HT-29 (cell line): ENCODE measurements around the gene LANCL1. TPM values are rescaled to one million over a fixed set of nuclear protein-coding genes. Genes with fewer than 3 reads are reported as not detected.

Source experiments
- DNase-seq: peaks from one replicate; pipeline ENCODE4 v3.0.0-alpha.2; 2015; ENCODE audit warnings: low spot score
- total RNA-seq: library from RNA; depleted of rRNA; stranded (reverse); fragments of >200 nt; shearing (Covaris generic); gene quantifications from 2 replicates; pipeline ENCODE4 v1.2.3, GENCODE V29; 2014; rRNA removed

The LANCL1 gene, protein sequence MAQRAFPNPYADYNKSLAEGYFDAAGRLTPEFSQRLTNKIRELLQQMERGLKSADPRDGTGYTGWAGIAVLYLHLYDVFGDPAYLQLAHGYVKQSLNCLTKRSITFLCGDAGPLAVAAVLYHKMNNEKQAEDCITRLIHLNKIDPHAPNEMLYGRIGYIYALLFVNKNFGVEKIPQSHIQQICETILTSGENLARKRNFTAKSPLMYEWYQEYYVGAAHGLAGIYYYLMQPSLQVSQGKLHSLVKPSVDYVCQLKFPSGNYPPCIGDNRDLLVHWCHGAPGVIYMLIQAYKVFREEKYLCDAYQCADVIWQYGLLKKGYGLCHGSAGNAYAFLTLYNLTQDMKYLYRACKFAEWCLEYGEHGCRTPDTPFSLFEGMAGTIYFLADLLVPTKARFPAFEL
- 5.3 and 5.4 TPM in 2 replicates for total RNA-seq

DNA sequence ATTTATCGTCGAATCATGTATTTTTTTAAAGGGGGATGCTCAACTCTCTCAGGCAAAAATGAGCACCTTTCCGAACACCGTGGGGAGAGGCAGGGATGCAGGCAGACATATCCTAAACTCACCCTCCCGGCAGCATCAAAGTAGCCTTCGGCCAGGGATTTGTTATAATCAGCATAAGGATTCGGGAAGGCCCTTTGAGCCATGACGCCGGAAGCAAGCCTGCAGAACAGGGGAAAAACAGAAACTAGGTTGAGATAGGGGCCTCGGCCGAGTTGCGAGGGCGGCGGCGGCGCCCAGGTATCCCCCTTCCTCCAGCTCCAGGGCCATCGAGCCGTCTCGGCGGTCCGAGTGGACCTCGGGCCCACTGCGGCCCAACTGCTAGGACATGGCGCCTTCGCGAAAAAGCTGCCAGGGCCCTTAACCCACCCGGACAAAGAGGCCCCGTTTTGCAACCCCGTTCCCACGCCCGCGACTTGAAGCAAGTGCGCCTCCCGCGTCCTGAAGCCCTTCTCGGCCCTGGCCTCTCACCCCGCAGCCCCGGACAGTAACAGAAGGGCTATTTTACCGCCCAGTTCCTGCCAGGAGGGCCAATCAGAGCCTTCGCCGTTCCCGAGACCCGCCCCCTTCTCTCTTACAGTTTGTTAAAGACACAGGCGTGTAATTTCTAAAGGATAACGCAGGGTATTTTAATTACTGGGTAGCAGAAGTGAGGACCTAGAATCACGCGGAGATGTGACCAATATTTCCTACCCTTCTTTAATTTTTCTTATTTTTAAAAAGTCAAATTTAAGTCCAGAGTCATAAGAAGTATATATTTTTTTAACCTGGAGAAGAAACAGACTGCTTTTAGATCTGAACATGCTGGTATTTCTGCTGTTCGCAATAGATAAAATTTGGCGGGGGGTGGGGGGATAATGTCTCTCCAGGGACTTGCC lies at the start of gene LANCL1:
Gene LANCL1, minus strand, starts transcription at position 566 of the 935 bp plus-strand sequence. Its CDS starts 363 bp downstream, at position 203.
- peak; percentile 75 for DNase-seq

- no peak for DNase-seq
These were observed 48.0 kb upstream of the LANCL1 start for GRCh38 chr2:210524533-210524932.

DNA sequence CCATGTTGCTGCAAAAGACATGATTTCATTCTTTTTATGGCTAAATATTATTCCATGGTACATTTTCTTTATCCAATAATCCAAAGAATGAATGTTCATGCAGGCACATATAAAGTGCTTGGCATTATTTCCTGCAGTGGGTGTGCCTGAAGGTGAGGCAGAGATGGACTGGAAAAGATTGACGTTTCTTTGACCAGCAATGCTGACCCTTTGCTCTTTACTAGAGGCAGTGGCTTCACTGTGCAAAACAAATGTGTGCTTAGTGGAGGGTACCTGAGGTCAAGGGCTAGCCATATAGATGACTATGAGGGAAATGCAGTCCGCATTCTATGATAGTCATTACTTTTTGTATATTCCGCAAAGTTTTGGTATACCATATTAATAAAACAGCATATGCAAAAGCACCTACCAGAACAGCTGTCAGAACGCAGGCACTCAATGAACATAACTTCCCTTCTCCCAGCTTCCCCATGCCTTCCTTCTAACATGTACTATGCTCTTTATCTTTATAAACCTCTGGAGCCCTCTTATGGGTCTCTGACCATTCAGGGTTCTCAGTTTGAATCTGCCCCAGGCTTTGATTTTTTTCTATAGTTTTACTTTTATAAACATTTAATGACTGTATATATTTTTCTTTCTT lies 47.2 kb upstream of the LANCL1 start:
- no peak for DNase-seq

GRCh38 chr2:210522399-210522798 lies 45.8 kb upstream of the LANCL1 start:
- DNase-seq, result no peak

DNA sequence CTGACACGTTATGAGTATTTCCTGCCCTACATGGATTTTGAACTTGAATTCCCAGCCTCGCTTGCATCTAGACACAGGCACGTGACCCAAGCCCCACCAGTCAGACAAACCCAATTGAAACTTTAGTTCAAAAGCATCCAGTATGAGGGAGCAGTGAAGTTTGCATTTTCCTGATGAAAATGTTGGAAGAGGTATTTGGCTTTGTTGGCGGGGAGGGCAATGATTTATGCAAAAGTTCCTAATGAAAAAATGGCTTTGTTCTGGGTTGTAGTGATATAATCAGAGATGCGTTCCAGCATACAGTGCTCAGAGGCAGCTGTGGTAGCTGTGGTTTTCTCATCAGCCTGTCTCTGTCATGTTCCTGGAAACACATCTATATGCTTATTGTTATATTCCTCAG lies 43.0 kb upstream of the LANCL1 start:
- no peak for DNase-seq

GRCh38 chr2:210517264-210517663 lies 40.7 kb upstream of the LANCL1 start:
- no peak for DNase-seq

DNA sequence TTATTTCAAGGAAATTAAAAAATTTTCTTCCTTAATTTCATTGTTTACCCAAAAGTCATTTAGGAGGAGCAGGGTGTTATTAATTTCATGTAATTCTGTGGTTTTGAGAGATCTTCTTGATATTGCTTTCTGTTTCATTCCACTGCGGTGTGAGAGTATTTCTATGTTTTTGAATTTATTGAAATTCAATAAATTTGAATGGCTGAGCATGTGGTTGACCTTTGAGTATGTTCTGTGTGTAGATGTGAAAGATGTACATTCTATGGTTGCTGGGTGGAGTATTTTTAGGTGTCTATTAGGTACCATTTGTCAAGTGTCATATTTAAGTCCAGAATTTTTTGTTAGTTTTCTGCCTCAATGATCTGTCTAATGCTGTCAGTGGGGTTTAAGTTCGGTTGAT lies 39.4 kb upstream of the LANCL1 start:
- no peak for DNase-seq

DNA sequence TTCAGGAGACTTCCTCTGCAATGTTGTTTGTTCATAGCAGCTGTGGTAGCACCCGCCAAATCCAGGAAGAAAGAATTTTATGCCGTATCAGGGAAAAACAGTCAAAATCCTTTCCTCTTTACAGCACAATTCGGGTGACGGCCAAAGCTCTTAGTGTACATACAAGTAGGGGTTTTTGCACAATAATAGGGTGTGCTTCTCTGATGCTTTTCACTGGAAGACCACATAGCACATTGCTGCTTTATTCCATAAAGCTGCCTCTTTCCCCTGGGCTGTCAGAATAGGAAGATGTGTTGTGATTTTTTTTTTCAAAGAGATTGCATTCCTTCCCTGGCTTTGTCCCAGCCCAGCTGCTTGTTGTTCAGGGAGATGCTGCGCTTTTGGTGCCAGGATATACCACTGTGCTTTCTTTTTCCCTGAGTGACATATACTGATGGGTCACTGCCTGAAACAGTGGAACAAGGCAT lies 27.2 kb upstream of the LANCL1 start:
- no peak for DNase-seq

- DNase-seq, result peak; percentile 52
These were observed 26.6 kb upstream of the LANCL1 start for GRCh38 chr2:210503001-210503623.

GRCh38 chr2:210496512-210496911 lies 20.0 kb upstream of the LANCL1 start:
- DNase-seq, result no peak

GRCh38 chr2:210493528-210493927 lies 17.0 kb upstream of the LANCL1 start:
- DNase-seq, result no peak

GRCh38 chr2:210481601-210482175 lies 5.1 kb upstream of the LANCL1 start:
- DNase-seq, result no peak

GRCh38 chr2:210480764-210481163 lies 4.2 kb upstream of the LANCL1 start:
- DNase-seq, result no peak

DNA sequence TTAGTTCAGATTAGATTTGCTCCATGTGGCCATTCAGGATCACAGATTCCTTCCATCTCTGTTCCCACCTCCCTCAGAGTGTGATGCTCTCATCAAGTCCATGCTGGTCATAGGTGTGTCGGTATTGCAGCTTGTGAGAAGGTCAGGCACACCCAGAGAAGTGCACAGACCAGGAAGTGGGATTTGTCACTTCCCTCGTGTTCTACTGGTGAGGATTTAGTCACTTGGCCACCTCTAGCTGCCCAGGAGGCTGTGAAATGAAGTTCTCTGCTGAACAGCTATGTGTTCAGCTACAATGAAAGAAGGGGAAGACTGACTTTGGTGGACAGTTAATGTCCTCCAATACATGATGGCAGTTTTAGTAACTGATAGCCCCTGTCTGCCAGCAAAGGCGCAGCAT lies 3.5 kb upstream of the LANCL1 start:
- no peak for DNase-seq

GRCh38 chr2:210478661-210479060 lies 2.1 kb upstream of the LANCL1 start:
- no peak for DNase-seq

DNA sequence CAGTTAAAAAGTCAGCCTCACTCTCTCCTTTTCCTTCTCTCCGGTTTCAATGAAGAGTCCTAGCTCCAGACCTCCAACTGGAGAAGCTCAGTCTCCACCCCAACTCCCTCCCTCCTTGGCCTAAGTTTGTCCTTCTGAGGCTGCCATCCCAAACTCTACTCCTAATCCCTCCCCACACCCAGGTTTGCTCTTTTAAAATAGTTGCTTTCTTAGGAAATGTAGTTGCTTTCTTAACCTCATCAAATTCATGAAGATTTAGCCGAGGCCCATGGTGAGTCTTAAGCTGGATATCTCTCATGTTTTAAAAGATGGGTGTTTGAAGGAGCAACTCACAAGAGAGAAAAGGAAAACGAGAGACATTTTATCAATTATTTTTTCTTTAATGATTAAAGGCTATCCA lies 937 bp upstream of the LANCL1 start:
- no peak for DNase-seq

- DNase-seq, result no peak
These were observed 853 bp downstream of the LANCL1 start for GRCh38 chr2:210475706-210476105.

DNA sequence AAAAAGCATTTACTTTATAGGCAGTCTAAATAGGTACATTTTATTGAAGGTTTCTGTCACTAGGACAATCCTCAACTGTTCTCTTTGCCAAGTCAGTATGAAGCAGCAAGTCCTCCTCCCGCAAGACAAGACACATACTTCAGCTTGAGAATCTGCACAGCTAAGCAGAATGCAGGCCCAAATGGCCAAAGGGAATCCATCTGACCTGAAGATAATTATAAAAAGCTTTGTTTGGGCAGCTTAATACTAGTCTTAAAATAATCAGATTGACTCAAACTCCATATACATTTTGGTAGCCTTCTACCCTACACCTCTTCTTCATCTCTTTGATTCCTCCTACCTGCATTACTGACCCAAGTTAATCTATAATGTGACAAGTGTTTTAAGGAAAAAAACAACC lies 1.8 kb downstream of the LANCL1 start:
- DNase-seq, result no peak

GRCh38 chr2:210461401-210461800 lies 15.2 kb downstream of the LANCL1 start:
- no peak for DNase-seq

- no peak for DNase-seq
These were observed 16.0 kb downstream of the LANCL1 start for GRCh38 chr2:210460322-210461227.
